Epithelial cell of proximal tubule (primary cell): ENCODE data around the gene BTN3A1. TPM values are rescaled to one million over a fixed set of nuclear protein-coding genes. Genes with fewer than 3 reads are reported as not detected.

Experiments used
- DNase-seq: peaks from one replicate; pipeline ENCODE4 v3.0.0-alpha.2; 2011; ENCODE audit warnings: low read depth
- H3K4me3 ChIP-seq: 2 replicates; pipeline ENCODE4 v1.5.1; 2011; ENCODE audit warnings: low read depth, mild to moderate bottlenecking, low read length
- total RNA-seq: library from RNA; depleted of rRNA; stranded (reverse); fragments of >200 nt; gene quantifications from 2 replicates; pipeline ENCODE4 v1.2.3, GENCODE V29; 2015
- TF ChIP-seq, protein P1 (sequence below): conservative IDR thresholded peaks from 2 replicates; pipeline ENCODE4 v1.5.1; 2012; ENCODE audit warnings: low read depth, mild to moderate bottlenecking, low read length

BTN3A1 gene
- total RNA-seq, 1 donor from 2014 or later = 5.4 TPM

DNA sequence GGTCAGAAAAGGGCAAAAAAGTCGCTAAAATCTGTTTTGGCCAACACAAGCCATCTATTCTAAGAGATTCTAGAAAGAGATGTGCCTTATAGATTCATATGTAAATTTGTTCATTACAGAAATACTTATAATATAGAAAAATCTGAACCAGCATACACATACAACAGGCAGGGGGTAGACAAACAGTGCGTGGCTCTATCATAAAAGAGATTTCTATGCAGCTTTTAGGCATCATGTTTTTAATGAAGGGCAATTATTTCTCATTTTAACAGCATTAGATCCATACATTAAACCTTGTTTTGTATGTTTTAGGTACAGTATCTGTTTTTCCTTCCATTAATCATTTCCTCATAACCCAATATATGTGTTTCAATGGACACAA is 38.9 kb downstream of the BTN3A1 start:
- DNase-seq = no peak
- TF ChIP-seq, protein P1, sequence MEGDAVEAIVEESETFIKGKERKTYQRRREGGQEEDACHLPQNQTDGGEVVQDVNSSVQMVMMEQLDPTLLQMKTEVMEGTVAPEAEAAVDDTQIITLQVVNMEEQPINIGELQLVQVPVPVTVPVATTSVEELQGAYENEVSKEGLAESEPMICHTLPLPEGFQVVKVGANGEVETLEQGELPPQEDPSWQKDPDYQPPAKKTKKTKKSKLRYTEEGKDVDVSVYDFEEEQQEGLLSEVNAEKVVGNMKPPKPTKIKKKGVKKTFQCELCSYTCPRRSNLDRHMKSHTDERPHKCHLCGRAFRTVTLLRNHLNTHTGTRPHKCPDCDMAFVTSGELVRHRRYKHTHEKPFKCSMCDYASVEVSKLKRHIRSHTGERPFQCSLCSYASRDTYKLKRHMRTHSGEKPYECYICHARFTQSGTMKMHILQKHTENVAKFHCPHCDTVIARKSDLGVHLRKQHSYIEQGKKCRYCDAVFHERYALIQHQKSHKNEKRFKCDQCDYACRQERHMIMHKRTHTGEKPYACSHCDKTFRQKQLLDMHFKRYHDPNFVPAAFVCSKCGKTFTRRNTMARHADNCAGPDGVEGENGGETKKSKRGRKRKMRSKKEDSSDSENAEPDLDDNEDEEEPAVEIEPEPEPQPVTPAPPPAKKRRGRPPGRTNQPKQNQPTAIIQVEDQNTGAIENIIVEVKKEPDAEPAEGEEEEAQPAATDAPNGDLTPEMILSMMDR = no peak
- H3K4me3 ChIP-seq = peak overlapping the region; percentile 66

DNA sequence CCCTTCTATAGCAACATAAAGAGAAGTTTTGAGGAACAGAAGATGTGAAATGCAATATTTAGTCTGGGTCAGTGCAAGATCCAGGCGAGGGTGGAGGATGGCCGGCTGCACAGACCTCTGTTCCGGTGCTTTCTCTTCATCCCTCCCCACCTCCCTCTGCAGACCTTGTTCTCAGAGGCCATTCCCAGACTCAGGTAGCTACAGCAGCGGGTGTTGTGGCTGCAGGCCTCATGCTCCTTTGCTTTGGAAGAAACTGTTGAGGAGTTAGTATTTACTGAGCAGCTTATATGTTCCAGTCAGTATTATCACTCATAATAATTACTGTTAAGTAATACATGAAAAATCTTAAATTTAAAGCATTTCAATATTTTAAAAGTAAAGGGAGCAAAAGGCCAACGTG is 39.9 kb downstream of the BTN3A1 start:
- DNase-seq = no peak
- TF ChIP-seq, protein P1 = no peak
- no peak overlapping the region for H3K4me3 ChIP-seq

DNA sequence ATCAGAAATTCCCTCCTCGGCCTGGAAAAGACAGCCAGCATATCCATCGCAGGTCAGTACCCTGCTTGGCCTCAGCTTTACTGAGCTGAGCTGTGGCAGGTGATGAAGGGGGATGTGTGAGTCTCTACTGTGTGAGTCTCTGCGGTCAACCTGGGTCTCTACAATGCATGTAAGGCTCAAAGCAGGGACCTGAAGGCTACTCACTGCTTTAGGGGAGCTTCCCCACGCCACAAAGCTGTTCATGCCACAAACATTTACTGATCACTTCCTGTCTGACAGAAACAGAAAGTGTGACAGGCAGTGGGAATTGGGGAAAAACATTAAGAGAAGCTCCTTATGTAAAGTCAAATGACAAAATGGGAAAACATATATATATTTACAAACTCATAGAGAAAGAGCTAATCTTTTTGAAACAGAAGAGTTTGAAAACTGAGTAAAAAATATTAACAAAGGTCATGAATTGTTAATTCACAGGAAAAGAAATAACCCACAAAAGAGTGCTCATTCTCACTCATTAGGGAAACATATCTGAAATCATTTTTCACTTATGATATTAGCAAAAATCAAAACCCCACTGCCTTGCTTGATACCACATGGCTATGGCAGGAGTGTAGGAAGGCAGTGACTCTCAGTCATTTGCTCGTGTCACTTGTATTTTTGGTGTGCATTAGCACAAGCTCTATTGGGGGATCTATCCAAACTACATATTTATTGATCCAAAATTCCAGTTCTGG is 44.0 kb downstream of the BTN3A1 start:
- no peak overlapping the region for H3K4me3 ChIP-seq
- TF ChIP-seq, protein P1 = no peak
- no peak for DNase-seq

DNA sequence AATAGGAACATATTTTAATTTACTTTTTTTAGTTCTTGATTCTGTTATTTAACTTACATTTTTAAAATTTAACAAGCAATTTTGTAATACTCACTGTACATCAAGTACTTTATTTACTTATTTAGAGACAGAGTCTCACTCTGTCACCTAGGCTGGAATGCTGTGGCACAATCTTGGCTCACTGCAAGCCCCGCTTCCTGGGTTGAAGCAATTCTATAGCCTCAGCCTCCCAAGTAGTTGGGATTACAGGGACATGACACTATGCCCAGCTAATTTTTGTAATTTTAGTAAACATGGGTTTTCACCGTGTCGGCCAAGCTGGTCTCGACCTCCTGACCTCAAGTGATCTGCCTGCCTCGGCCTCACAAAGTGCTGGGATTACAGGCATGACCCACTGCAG is 45.2 kb downstream of the BTN3A1 start:
- no peak overlapping the region for H3K4me3 ChIP-seq
- TF ChIP-seq, protein P1 = no peak
- DNase-seq = no peak

DNA sequence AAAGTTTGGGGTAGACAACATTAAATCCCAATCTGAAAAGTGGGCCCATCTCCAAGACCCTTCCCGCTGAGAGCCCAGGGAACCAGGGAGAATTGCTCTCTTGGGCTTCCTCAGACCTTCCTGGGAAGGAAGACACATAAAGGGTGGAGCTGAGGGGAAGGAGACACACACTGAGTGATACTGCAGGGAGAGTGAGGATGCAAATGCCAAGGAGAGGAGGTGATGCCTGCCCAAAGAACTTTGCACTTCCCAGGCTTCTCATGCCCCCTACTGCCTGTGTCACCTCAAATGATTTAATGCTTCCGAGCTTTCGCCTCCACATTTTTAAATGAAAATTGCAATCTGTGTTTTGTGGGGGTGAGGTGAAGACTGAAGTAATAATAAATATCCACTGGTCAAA is 48.2 kb downstream of the BTN3A1 start:
- TF ChIP-seq, protein P1 = no peak
- DNase-seq = no peak
- H3K4me3 ChIP-seq = no peak overlapping the region

DNA sequence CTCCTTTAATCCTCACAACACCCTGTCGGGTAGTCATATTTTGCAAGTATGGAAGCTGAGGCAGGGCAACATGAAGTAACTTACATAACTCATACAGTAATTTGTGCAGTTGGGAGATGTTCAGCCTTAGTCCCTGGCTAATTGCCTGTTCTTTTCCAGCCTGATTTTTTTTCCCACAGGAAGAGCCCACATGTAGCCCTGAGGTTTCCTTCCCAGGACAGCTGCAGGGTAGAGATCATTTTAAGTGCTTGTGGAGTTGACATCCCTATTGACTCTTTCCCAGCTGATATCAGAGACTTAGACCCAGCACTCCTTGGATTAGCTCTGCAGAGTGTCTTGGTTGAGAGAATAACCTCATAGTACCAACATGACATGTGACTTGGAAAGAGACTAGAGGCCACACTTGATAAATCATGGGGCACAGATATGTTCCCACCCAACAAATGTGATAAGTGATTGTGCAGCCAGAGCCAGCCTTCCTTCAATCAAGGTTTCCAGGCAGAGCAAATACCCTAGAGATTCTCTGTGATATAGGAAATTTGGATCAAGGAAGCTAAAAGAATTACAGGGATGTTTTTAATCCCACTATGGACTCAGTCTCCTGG is 50.7 kb downstream of the BTN3A1 start:
- TF ChIP-seq, protein P1 = no peak
- no peak overlapping the region for H3K4me3 ChIP-seq
- no peak for DNase-seq

DNA sequence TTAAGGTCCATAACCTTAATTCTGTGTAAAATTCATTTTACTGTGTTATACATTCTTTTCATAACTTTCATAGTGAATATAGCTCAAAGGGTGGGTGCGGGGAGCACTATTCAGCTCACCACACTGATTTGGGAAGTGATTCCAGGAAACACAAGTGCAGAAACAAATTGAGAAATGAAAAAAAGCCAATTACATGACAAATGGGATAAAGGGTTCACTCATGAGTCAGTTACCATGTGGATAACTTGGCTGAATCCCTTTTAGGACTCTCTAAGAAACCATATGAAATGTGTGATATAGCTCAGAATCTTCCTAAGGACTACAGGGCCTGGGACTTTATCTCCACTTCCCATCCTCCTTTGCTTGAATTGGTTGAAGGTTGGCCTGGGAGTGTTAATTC is 52.6 kb downstream of the BTN3A1 start:
- no peak for DNase-seq
- TF ChIP-seq, protein P1 = no peak
- no peak overlapping the region for H3K4me3 ChIP-seq
